ENCODE measurements around the gene RPN2.

- TF ChIP-seq CTCF (IDR thresholded peaks at IDR 0.05) (no peak), POLR2AphosphoS5 (IDR thresholded peaks at IDR 0.05) (no peak)
Observed at GRCh38 chr20:37243076-37243936, 64.2 kb downstream of the RPN2 start.

Data from gastroesophageal sphincter (tissue), 3 donors.